COLO668 (cell line): ENCODE measurements around the gene PLA2G3.
"Not testable (repeated sequence)": the region's sequence is repeated elsewhere in the genome, so short reads cannot be mapped to it uniquely, and the experiment has no call there.

ENCODE experiments used
- DNase-seq: peaks from one replicate; lab custom pipeline; 2025; ENCODE audit not compliant: unreplicated experiment; lab: John Stamatoyannopoulos, UW

PLA2G3 gene

GRCh38 chr22:31124811-31125465 is 15.4 kb downstream of the PLA2G3 start:
- DNase-seq: no peak

- no peak for DNase-seq
Measured at GRCh38 chr22:31124290-31124689, 16.0 kb downstream of the PLA2G3 start.

- DNase-seq: no peak
Measured at GRCh38 chr22:31123292-31123602, 17.1 kb downstream of the PLA2G3 start.

- DNase-seq: peak; percentile 86
Measured at GRCh38 chr22:31122532-31123291, 17.6 kb downstream of the PLA2G3 start, which contains the start of gene INPP5J. TSS of gene INPP5J (plus strand) at chr22:31122966. CDS start at chr22:31123015, 49 bp downstream.

GRCh38 chr22:31122196-31122531 is 18.1 kb downstream of the PLA2G3 start:
- DNase-seq: no peak

GRCh38 chr22:31121403-31121802 is 18.9 kb downstream of the PLA2G3 start:
- DNase-seq: no peak

GRCh38 chr22:31120642-31121041 is 19.7 kb downstream of the PLA2G3 start:
- DNase-seq: no peak

GRCh38 chr22:31120230-31120629 is 20.1 kb downstream of the PLA2G3 start:
- DNase-seq: no peak

- DNase-seq: no peak
Measured at GRCh38 chr22:31119026-31119717, 21.1 kb downstream of the PLA2G3 start.

- DNase-seq: no peak
Measured at GRCh38 chr22:31118046-31118820, 22.1 kb downstream of the PLA2G3 start.

- not testable (repeated sequence) for DNase-seq
Measured at GRCh38 chr22:31112547-31113091, 27.7 kb downstream of the PLA2G3 start.

- DNase-seq: no peak
Measured at GRCh38 chr22:31107894-31108218, 32.5 kb downstream of the PLA2G3 start.

GRCh38 chr22:31107178-31107893 is 33.0 kb downstream of the PLA2G3 start, which contains the start of gene SELENOM:
TSS of gene SELENOM (minus strand) at chr22:31107568. CDS start at chr22:31107505, 63 bp downstream.
- peak; percentile 95 for DNase-seq

GRCh38 chr22:31106731-31107177 is 33.6 kb downstream of the PLA2G3 start:
- no peak for DNase-seq

GRCh38 chr22:31106001-31106571 is 34.2 kb downstream of the PLA2G3 start:
- no peak for DNase-seq

GRCh38 chr22:31105282-31105929 is 34.9 kb downstream of the PLA2G3 start:
- DNase-seq: no peak

- DNase-seq: no peak
Measured at GRCh38 chr22:31104869-31105268, 35.4 kb downstream of the PLA2G3 start.

GRCh38 chr22:31103899-31104694 is 36.2 kb downstream of the PLA2G3 start:
- DNase-seq: no peak

- no peak for DNase-seq
Measured at GRCh38 chr22:31103111-31103510, 37.2 kb downstream of the PLA2G3 start.
